Adrenal gland (tissue), 5 donors: ENCODE data around the gene SYT1.

Experiments used
- POLR2A ChIP-seq, 2 donors: fragments of 450-650 bp; IDR thresholded peaks; one replicate each; pipeline ENCODE4 v1.6.1; 2017; ENCODE audit warnings: antibody characterized with exemption in 2 of 2, mild to moderate bottlenecking in 2 of 2, moderate library complexity in 1 of 2
- TF ChIP-seq, protein P1 (sequence below), 6 experiments: fragments of 450-650 bp in 4 of 6; fragments of 200-600 bp in 2 of 6; sonication (generic) in 1 of 6; IDR thresholded peaks; 1 replicate in 5 of 6; 2 replicates in 1 of 6; pipeline versions ENCODE4 v1.5.1 to v1.8.0; 2016 to 2021; ENCODE audit warnings: antibody characterized with exemption in 6 of 6, mild to moderate bottlenecking in 2 of 6, moderate library complexity in 1 of 6
- donor health status: DM: no; HTN: no; CAD: no.

DNA sequence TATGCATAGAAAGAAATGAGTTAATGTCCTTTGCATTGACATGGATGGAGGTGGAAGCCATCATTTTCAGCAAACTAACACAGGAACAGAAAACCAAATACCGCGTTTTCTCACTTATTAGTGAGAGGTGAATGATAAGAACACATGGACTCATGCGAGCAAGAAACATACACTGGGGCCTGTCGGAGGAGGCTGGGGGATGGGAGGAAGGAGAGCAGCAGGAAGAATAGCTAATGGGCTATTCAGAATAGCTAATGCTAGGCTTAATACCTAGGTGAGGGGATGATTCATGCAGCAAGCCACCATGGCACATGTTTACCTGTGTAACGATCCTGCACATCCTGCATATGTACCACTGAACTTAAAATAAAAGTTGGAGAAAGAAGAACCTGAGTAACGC, 29.1 kb upstream of the SYT1 start:
- TF ChIP-seq, protein P1, sequence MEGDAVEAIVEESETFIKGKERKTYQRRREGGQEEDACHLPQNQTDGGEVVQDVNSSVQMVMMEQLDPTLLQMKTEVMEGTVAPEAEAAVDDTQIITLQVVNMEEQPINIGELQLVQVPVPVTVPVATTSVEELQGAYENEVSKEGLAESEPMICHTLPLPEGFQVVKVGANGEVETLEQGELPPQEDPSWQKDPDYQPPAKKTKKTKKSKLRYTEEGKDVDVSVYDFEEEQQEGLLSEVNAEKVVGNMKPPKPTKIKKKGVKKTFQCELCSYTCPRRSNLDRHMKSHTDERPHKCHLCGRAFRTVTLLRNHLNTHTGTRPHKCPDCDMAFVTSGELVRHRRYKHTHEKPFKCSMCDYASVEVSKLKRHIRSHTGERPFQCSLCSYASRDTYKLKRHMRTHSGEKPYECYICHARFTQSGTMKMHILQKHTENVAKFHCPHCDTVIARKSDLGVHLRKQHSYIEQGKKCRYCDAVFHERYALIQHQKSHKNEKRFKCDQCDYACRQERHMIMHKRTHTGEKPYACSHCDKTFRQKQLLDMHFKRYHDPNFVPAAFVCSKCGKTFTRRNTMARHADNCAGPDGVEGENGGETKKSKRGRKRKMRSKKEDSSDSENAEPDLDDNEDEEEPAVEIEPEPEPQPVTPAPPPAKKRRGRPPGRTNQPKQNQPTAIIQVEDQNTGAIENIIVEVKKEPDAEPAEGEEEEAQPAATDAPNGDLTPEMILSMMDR (IDR thresholded peaks at IDR 0.05): no peak
- TF ChIP-seq POLR2A (IDR thresholded peaks at IDR 0.05): no peak
